CD4-positive, alpha-beta memory T cell (primary cell): ENCODE results near the gene IRGQ. TPM values are rescaled to one million over a fixed set of nuclear protein-coding genes. Genes with fewer than 3 reads are reported as not detected.

Experiments used
- CTCF ChIA-PET: fragments of 350-600 bp; sonication (Branson Sonifier 250); formaldehyde crosslinking; loops from one replicate; lab custom pipeline; 2021; ENCODE audit warnings: inconsistent platforms; ENCODE audit not compliant: partially characterized antibody; lab: Charles Lee
- POLR2A ChIA-PET: fragments of 350-600 bp; sonication (Branson Sonifier 250); formaldehyde crosslinking; loops from one replicate; lab custom pipeline; 2021; ENCODE audit not compliant: partially characterized antibody; lab: Charles Lee
- DNase-seq, 5 donors: peaks; one replicate each; pipeline versions ENCODE4 v3.0.0 to v3.0.0-alpha.2; 2020 to 2022; ENCODE audit warnings: mixed read lengths in 1 of 5
- H3K27ac ChIP-seq: one replicate; pipeline ENCODE4 v1.7.0; 2013; ENCODE audit warnings: low read depth, low read length
- H3K27me3 ChIP-seq: 2 replicates; pipeline ENCODE4 v1.7.0; 2013; ENCODE audit warnings: mild to moderate bottlenecking, low read length, moderate library complexity; ENCODE audit not compliant: insufficient read depth
- H3K36me3 ChIP-seq: 2 replicates; pipeline ENCODE4 v1.7.0; 2013; ENCODE audit warnings: mild to moderate bottlenecking, low read length, moderate library complexity; ENCODE audit not compliant: insufficient read depth
- H3K4me1 ChIP-seq: 2 replicates; pipeline ENCODE4 v1.7.0; 2013; ENCODE audit warnings: mild to moderate bottlenecking, low read length, moderate library complexity; ENCODE audit not compliant: insufficient read depth
- H3K4me3 ChIP-seq, 2 donors: one replicate each; pipeline ENCODE4 v1.7.0; 2013; ENCODE audit warnings: low read length in 2 of 2, mild to moderate bottlenecking in 1 of 2
- H3K9me3 ChIP-seq, 2 donors: one replicate each; pipeline ENCODE4 v1.7.0; 2013; ENCODE audit warnings: low read length in 2 of 2, control low read depth in 1 of 2; ENCODE audit not compliant: control insufficient read depth in 1 of 2
- H3K27ac Mint-ChIP-seq, 7 donors: one replicate each; pipeline ENCODE4 v1.8.0; 2020 to 2021; ENCODE audit warnings: mixed read lengths in 7 of 7, mild to moderate bottlenecking in 6 of 7, inconsistent platforms in 3 of 7, moderate library complexity in 3 of 7
- H3K27me3 Mint-ChIP-seq, 2 donors: one replicate each; pipeline ENCODE4 v1.8.0; 2020 to 2021; ENCODE audit warnings: mixed read lengths in 2 of 2
- H3K36me3 Mint-ChIP-seq, 2 donors: one replicate each; pipeline ENCODE4 v1.8.0; 2020 to 2021; ENCODE audit warnings: mixed read lengths in 2 of 2, inconsistent platforms in 1 of 2, mild to moderate bottlenecking in 1 of 2
- H3K4me1 Mint-ChIP-seq, 4 donors: one replicate each; pipeline ENCODE4 v1.8.0; 2020 to 2021; ENCODE audit warnings: mixed read lengths in 4 of 4, mild to moderate bottlenecking in 1 of 4
- H3K4me3 Mint-ChIP-seq, 8 donors: one replicate each; pipeline ENCODE4 v1.8.0; 2020 to 2021; ENCODE audit warnings: mixed read lengths in 8 of 8, mild to moderate bottlenecking in 7 of 8, moderate library complexity in 6 of 8, inconsistent platforms in 3 of 8
- H3K9me3 Mint-ChIP-seq, 8 donors: one replicate each; pipeline ENCODE4 v1.8.0; 2020 to 2021; ENCODE audit warnings: mixed read lengths in 8 of 8, mild to moderate bottlenecking in 5 of 8, inconsistent platforms in 3 of 8, moderate library complexity in 1 of 8
- intact Hi-C: fragments of 100-400 bp; cut with micrococcal nuclease; formaldehyde crosslinking; loops from one replicate; pipeline ENCODE4 v1.15.1; 2023
- polyA plus RNA-seq, 2 donors: library from polyadenylated mRNA; unstranded; fragments of 300-500 nt; fragmentation: Illumina TruSeq; gene quantifications; one replicate each; pipeline ENCODE4 v1.2.3, GENCODE V29; 2021
- total RNA-seq, 2 experiments: library from RNA; stranded (reverse); gene quantifications; one replicate each; pipeline ENCODE4 v1.2.3, GENCODE V29; 2021

The IRGQ gene
- total and polyA plus RNA-seq, 4 experiments from 2014 or later = 0.37 to 17.9 (median 9.4) TPM

GRCh38 chr19:43555185-43555770 lies 40.7 kb downstream of the IRGQ start:
- peaks cover 10 to 19% (median 12%) of the 10 kb centered on the region in 4 donors for H3K4me1 Mint-ChIP-seq
- H3K9me3 Mint-ChIP-seq = no peaks in the 10 kb centered on the region
- Histone ChIP-seq H3K27ac (no peak overlapping the region), H3K4me1 (peaks cover 7% of the 10 kb centered on the region), H3K9me3 (no peaks in the 10 kb centered on the region), H3K36me3 (peaks cover 48% of the 10 kb centered on the region), H3K27me3 (no peaks in the 10 kb centered on the region), H3K4me3 (no peak overlapping the region)
- H3K36me3 Mint-ChIP-seq = peaks cover 24 to 37% of the 10 kb centered on the region in 2 donors
- H3K4me3 Mint-ChIP-seq = peak overlapping the region in 2 of 8 donors; percentile 31 to 52
- peak; percentile 81 to 85 (median 82) for DNase-seq
- intact Hi-C loops = loop anchor here (1.0 to 2.0 kb wide), 3 partner anchors 8 to 41 kb away; partner anchors contain the start of genes IRGQ and ZNF576
- H3K27ac Mint-ChIP-seq = peak overlapping the region; percentile 6 to 85 (median 77)
- H3K27me3 Mint-ChIP-seq = no peaks in the 10 kb centered on the region
- CTCF ChIA-PET = interaction anchor here (0.5 to 11.2 kb wide), 46 partner anchors 9 to 254 kb away, joined by 3 to 245 read pairs (median 5); partner anchors contain the start of genes IRGQ, PINLYP, PLAUR and XRCC1
- POLR2A ChIA-PET = interaction anchor here (0.7 to 3.6 kb wide), 12 partner anchors 8 to 229 kb away, joined by 3 to 61 read pairs (median 4); partner anchors contain the start of genes IRGQ, PINLYP, XRCC1 and ZNF428

GRCh38 chr19:43554317-43554895 lies 41.5 kb downstream of the IRGQ start:
- POLR2A ChIA-PET = interaction anchor here (1.0 to 3.6 kb wide), 12 partner anchors 9 to 230 kb away, joined by 3 to 61 read pairs (median 4); partner anchors contain the start of genes IRGQ, PINLYP, XRCC1 and ZNF428
- CTCF ChIA-PET = interaction anchor here (0.5 to 11.2 kb wide), 38 partner anchors 8 to 255 kb away, joined by 3 to 245 read pairs (median 6); partner anchors contain the start of genes IRGQ, PINLYP, PLAUR and XRCC1
- H3K36me3 ChIP-seq = peaks cover 48% of the 10 kb centered on the region
- DNase-seq = no peak
- H3K27me3 ChIP-seq = no peaks in the 10 kb centered on the region
- H3K4me1 Mint-ChIP-seq = peaks cover 8 to 12% (median 11%) of the 10 kb centered on the region in 4 donors
- H3K36me3 Mint-ChIP-seq = peaks cover 23 to 42% of the 10 kb centered on the region in 2 donors
- H3K4me3 Mint-ChIP-seq = no peak overlapping the region
- H3K27ac Mint-ChIP-seq = peak overlapping the region in 4 of 7 donors; percentile 62 to 82 (median 76)
- no peak overlapping the region for H3K27ac ChIP-seq
- H3K4me1 ChIP-seq = peaks cover 7% of the 10 kb centered on the region
- no peaks in the 10 kb centered on the region for H3K9me3 Mint-ChIP-seq
- no peak overlapping the region for H3K4me3 ChIP-seq
- no peaks in the 10 kb centered on the region for H3K9me3 ChIP-seq
- intact Hi-C loops = loop anchor here (2.0 kb wide), 1 partner anchor 20 kb away; no protein-coding TSS in a partner anchor
- no peaks in the 10 kb centered on the region for H3K27me3 Mint-ChIP-seq

GRCh38 chr19:43553656-43554055 lies 42.3 kb downstream of the IRGQ start:
- Histone ChIP-seq H3K36me3 (peaks cover 48% of the 10 kb centered on the region), H3K9me3 (no peaks in the 10 kb centered on the region), H3K27me3 (no peaks in the 10 kb centered on the region), H3K4me3 (no peak overlapping the region), H3K4me1 (peaks cover 7% of the 10 kb centered on the region), H3K27ac (no peak overlapping the region)
- CTCF ChIA-PET = interaction anchor here (1.0 to 11.2 kb wide), 9 partner anchors 18 to 107 kb away, joined by 5 to 245 read pairs (median 19); partner anchors contain the start of genes IRGQ, XRCC1, ZNF575 and ZNF576
- H3K27me3 Mint-ChIP-seq = no peaks in the 10 kb centered on the region
- POLR2A ChIA-PET = interaction anchor here (0.8 to 3.6 kb wide), 6 partner anchors 10 to 231 kb away, joined by 3 to 61 read pairs (median 4); partner anchors contain the start of genes IRGQ, PINLYP, XRCC1 and ZNF576
- H3K9me3 Mint-ChIP-seq = no peaks in the 10 kb centered on the region
- H3K4me3 Mint-ChIP-seq = no peak overlapping the region
- H3K27ac Mint-ChIP-seq = peak overlapping the region in 3 of 7 donors; percentile 18 to 62 (median 59)
- intact Hi-C loops = loop anchor here (2.0 kb wide), 1 partner anchor 19 kb away; no protein-coding TSS in a partner anchor
- peaks cover 8 to 12% (median 10%) of the 10 kb centered on the region in 4 donors for H3K4me1 Mint-ChIP-seq
- peaks cover 22 to 45% of the 10 kb centered on the region in 2 donors for H3K36me3 Mint-ChIP-seq
- DNase-seq = no peak

- Mint-ChIP-seq H3K4me1 (peaks cover 8 to 12% (median 10%) of the 10 kb centered on the region in 4 donors), H3K27me3 (no peaks in the 10 kb centered on the region), H3K4me3 (no peak overlapping the region), H3K27ac (peak overlapping the region in 2 of 7 donors; percentile 36 to 85), H3K9me3 (no peaks in the 10 kb centered on the region), H3K36me3 (peaks cover 22 to 41% of the 10 kb centered on the region in 2 donors)
- no peaks in the 10 kb centered on the region for H3K27me3 ChIP-seq
- H3K4me3 ChIP-seq = no peak overlapping the region
- intact Hi-C loops = no loop called here
- ChIA-PET POLR2A (interaction anchor here (0.9 to 1.2 kb wide), 2 partner anchors 42 to 49 kb away, joined by 3 read pairs; no protein-coding TSS in a partner anchor), CTCF (interaction anchor here (1.0 to 11.2 kb wide), 3 partner anchors 17 to 42 kb away, joined by 5 to 245 read pairs (median 64); partner anchors contain the start of genes IRGQ, ZNF575 and ZNF576)
- no peaks in the 10 kb centered on the region for H3K9me3 ChIP-seq
- H3K27ac ChIP-seq = no peak overlapping the region
- H3K36me3 ChIP-seq = peaks cover 48% of the 10 kb centered on the region
- DNase-seq = no peak
- H3K4me1 ChIP-seq = peaks cover 7% of the 10 kb centered on the region
Observed at GRCh38 chr19:43552616-43553015, 43.3 kb downstream of the IRGQ start.

- H3K4me1 Mint-ChIP-seq = peaks cover 8 to 12% (median 10%) of the 10 kb centered on the region in 4 donors
- H3K36me3 Mint-ChIP-seq = peaks cover 22 to 38% of the 10 kb centered on the region in 2 donors
- peaks cover 48% of the 10 kb centered on the region for H3K36me3 ChIP-seq
- intact Hi-C loops = no loop called here
- H3K27me3 ChIP-seq = no peaks in the 10 kb centered on the region
- no peak overlapping the region for H3K27ac Mint-ChIP-seq
- DNase-seq = no peak
- peaks cover 7% of the 10 kb centered on the region for H3K4me1 ChIP-seq
- ChIA-PET POLR2A (interaction anchor here (0.9 kb wide), 1 partner anchor 42 kb away, joined by 3 read pairs; no protein-coding TSS in a partner anchor), CTCF (interaction anchor here (7.6 to 11.2 kb wide), 2 partner anchors 17 to 43 kb away, joined by 64 to 245 read pairs; partner anchors contain the start of genes IRGQ, ZNF575 and ZNF576)
- no peak overlapping the region for H3K27ac ChIP-seq
- H3K4me3 ChIP-seq = no peak overlapping the region
- H3K9me3 Mint-ChIP-seq = no peaks in the 10 kb centered on the region
- H3K9me3 ChIP-seq = no peaks in the 10 kb centered on the region
- no peak overlapping the region for H3K4me3 Mint-ChIP-seq
- no peaks in the 10 kb centered on the region for H3K27me3 Mint-ChIP-seq
Observed at GRCh38 chr19:43552198-43552450, 43.8 kb downstream of the IRGQ start.

- H3K27ac ChIP-seq = no peak overlapping the region
- Mint-ChIP-seq H3K9me3 (no peaks in the 10 kb centered on the region), H3K4me1 (peaks cover 8 to 12% (median 10%) of the 10 kb centered on the region in 4 donors), H3K27ac (peak overlapping the region in 4 of 7 donors; percentile 33 to 81 (median 43)), H3K27me3 (no peaks in the 10 kb centered on the region), H3K36me3 (peaks cover 22 to 39% of the 10 kb centered on the region in 2 donors), H3K4me3 (no peak overlapping the region)
- H3K4me1 ChIP-seq = peaks cover 7% of the 10 kb centered on the region
- no peak overlapping the region for H3K4me3 ChIP-seq
- no peaks in the 10 kb centered on the region for H3K27me3 ChIP-seq
- CTCF ChIA-PET = interaction anchor here (11.2 kb wide), 1 partner anchor 43 kb away, joined by 245 read pairs; the partner anchor contains the start of genes IRGQ and ZNF576
- no peaks in the 10 kb centered on the region for H3K9me3 ChIP-seq
- DNase-seq = no peak
- intact Hi-C loops = no loop called here
- POLR2A ChIA-PET = interaction anchor here (0.9 kb wide), 1 partner anchor 43 kb away, joined by 3 read pairs; no protein-coding TSS in a partner anchor
- peaks cover 48% of the 10 kb centered on the region for H3K36me3 ChIP-seq
Observed at GRCh38 chr19:43551399-43552197, 44.3 kb downstream of the IRGQ start.
